ENCODE data around the gene PPP1R12C. TPM values are rescaled to one million over a fixed set of nuclear protein-coding genes. Genes with fewer than 3 reads are reported as not detected.

PPP1R12C gene
- total RNA-seq, 1 donor = 46.3 TPM

DNA sequence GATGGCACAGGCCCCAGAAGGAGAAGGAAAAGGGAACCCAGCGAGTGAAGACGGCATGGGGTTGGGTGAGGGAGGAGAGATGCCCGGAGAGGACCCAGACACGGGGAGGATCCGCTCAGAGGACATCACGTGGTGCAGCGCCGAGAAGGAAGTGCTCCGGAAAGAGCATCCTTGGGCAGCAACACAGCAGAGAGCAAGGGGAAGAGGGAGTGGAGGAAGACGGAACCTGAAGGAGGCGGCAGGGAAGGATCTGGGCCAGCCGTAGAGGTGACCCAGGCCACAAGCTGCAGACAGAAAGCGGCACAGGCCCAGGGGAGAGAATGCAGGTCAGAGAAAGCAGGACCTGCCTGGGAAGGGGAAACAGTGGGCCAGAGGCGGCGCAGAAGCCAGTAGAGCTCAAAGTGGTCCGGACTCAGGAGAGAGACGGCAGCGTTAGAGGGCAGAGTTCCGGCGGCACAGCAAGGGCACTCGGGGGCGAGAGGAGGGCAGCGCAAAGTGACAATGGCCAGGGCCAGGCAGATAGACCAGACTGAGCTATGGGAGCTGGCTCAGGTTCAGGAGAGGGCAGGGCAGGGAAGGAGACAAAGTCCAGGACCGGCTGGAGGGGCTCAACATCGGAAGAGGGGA, 1.1 kb downstream of the PPP1R12C start:
- DNase-seq (ENCODE audit: low read depth) = peak; percentile 68
- H3K4me3 ChIP-seq (ENCODE audit: low read depth, low read length) = peak overlapping the region; percentile 98

DNA sequence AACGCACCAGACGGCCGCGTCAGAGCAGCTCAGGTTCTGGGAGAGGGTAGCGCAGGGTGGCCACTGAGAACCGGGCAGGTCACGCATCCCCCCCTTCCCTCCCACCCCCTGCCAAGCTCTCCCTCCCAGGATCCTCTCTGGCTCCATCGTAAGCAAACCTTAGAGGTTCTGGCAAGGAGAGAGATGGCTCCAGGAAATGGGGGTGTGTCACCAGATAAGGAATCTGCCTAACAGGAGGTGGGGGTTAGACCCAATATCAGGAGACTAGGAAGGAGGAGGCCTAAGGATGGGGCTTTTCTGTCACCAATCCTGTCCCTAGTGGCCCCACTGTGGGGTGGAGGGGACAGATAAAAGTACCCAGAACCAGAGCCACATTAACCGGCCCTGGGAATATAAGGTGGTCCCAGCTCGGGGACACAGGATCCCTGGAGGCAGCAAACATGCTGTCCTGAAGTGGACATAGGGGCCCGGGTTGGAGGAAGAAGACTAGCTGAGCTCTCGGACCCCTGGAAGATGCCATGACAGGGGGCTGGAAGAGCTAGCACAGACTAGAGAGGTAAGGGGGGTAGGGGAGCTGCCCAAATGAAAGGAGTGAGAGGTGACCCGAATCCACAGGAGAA, 1.9 kb downstream of the PPP1R12C start:
- H3K4me3 ChIP-seq (ENCODE audit: low read depth, low read length) = peak overlapping the region; percentile 98
- TF ChIP-seq, protein P1, sequence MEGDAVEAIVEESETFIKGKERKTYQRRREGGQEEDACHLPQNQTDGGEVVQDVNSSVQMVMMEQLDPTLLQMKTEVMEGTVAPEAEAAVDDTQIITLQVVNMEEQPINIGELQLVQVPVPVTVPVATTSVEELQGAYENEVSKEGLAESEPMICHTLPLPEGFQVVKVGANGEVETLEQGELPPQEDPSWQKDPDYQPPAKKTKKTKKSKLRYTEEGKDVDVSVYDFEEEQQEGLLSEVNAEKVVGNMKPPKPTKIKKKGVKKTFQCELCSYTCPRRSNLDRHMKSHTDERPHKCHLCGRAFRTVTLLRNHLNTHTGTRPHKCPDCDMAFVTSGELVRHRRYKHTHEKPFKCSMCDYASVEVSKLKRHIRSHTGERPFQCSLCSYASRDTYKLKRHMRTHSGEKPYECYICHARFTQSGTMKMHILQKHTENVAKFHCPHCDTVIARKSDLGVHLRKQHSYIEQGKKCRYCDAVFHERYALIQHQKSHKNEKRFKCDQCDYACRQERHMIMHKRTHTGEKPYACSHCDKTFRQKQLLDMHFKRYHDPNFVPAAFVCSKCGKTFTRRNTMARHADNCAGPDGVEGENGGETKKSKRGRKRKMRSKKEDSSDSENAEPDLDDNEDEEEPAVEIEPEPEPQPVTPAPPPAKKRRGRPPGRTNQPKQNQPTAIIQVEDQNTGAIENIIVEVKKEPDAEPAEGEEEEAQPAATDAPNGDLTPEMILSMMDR (IDR thresholded peaks at IDR 0.05; ENCODE audit: insufficient read depth, low read length) = no peak
- DNase-seq (ENCODE audit: low read depth) = peak; percentile 74

More for the DNA sequence above, 1.1 kb downstream of the PPP1R12C start:
- TF ChIP-seq, protein P1 (IDR thresholded peaks at IDR 0.05; ENCODE audit: insufficient read depth, low read length) = no peak

DNA sequence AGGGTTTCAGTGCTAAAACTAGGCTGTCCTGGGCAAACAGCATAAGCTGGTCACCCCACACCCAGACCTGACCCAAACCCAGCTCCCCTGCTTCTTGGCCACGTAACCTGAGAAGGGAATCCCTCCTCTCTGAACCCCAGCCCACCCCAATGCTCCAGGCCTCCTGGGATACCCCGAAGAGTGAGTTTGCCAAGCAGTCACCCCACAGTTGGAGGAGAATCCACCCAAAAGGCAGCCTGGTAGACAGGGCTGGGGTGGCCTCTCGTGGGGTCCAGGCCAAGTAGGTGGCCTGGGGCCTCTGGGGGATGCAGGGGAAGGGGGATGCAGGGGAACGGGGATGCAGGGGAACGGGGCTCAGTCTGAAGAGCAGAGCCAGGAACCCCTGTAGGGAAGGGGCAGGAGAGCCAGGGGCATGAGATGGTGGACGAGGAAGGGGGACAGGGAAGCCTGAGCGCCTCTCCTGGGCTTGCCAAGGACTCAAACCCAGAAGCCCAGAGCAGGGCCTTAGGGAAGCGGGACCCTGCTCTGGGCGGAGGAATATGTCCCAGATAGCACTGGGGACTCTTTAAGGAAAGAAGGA, 2.8 kb downstream of the PPP1R12C start:
- H3K4me3 ChIP-seq (ENCODE audit: low read depth, low read length) = peak overlapping the region; percentile 98
- TF ChIP-seq, protein P1 (IDR thresholded peaks at IDR 0.05; ENCODE audit: insufficient read depth, low read length) = no peak

DNA sequence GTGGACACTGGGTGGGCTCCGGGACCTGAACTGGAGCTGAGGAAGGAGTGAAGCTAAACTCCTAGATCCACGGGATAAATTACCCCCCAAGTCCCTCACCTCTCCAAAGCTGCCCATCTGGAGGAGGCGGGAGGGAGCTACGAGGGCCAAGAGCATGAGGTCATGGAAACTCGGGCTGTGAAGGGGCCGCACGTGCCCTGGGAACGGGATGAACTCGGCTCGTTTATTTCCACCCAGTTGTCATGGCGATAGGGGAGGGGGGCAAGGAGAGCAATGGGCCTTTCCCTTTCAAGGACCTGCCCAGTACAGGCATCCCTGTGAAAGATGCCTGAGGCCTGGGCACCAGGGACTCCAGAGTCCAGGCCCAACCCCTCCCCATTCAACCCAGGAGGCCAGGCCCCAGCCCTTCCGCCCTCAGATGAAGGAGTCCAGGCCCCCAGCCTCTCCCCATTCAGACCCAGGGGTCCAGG, 3.8 kb downstream of the PPP1R12C start:
- TF ChIP-seq, protein P1 (IDR thresholded peaks at IDR 0.05; ENCODE audit: insufficient read depth, low read length) = no peak
- H3K4me3 ChIP-seq (ENCODE audit: low read depth, low read length) = no peak overlapping the region
- DNase-seq (ENCODE audit: low read depth) = peak; percentile 86

More for the DNA sequence above, 2.8 kb downstream of the PPP1R12C start:
- no peak for DNase-seq (ENCODE audit: low read depth)

DNA sequence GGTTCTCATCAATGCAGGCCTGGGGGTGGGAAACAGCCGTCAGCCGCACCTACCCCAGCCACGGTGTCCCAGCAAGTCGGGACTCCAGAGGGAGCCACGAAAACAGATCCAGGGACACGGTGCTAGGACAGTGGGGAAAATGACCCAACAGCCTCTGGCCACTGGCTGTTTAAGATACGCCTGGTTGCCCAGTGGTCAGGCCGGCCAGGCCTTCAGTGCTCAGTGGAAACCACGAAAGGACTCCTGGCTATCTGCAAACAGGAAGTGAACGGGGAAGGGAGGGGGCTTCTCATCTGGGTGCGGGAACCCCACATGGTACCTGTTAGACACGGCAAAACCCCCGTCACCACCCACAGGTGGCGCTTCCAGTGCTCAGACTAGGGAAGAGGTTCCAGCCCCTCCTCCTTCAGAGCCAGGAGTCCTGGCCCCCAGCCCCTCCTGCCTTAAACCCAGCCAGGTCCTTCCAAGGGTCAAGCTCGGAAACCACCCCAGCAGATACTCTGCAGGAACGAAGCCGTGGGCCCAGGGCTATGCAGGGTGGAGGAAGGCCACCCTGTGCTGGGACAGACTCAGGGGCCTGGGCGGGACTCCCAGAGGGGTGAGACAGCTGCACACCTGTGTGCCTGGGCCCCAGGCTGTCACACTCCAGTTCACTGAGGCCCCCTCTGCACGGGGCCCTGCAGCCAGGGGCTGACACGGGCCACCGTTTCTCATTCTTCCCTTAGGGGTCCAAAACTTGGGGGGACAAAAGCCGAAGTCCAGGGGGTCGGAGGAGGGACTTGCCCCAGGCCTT, 4.5 kb downstream of the PPP1R12C start:
- no peak for DNase-seq (ENCODE audit: low read depth)
- TF ChIP-seq, protein P1 (IDR thresholded peaks at IDR 0.05; ENCODE audit: insufficient read depth, low read length) = no peak
- no peak overlapping the region for H3K4me3 ChIP-seq (ENCODE audit: low read depth, low read length)

DNA sequence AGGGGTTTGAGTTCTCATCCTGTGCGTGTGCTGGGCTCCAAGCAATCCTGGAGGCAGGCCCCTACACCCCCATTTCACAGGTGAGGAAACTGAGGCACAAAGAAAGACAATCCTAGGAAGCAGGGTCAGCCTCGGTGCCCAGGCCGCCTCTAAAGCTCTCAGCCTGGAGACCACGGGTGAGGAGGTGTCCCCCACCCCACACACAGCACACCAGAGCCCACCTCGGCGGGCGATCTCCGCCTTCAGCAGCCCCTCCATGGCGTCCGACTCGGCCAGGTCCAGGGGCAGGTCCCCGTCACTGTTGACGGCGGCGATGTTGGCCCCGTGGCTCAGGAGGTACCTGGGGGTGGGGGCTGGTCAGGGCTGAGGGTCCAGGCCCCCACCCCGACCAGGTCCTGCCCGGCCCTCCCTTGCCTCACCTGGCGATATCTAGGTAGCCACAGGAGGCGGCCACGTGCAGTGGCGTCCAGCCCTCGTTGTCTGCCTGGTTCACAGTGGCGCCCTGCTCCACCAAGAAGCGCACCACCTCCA, 5.1 kb downstream of the PPP1R12C start:
- H3K4me3 ChIP-seq (ENCODE audit: low read depth, low read length) = no peak overlapping the region
- TF ChIP-seq, protein P1 (IDR thresholded peaks at IDR 0.05; ENCODE audit: insufficient read depth, low read length) = no peak
- DNase-seq (ENCODE audit: low read depth) = no peak

All from fibroblast of the aortic adventitia (primary cell).